Kidney epithelial cell (primary cell): Measurements from ENCODE around the gene FBXL22. TPM values are rescaled to one million over a fixed set of nuclear protein-coding genes. Genes with fewer than 3 reads are reported as not detected.
"Not testable (repeated sequence)": the region's sequence is repeated elsewhere in the genome, so short reads cannot be mapped to it uniquely, and the experiment has no call there.

Experiments used
- DNase-seq: peaks from one replicate; pipeline ENCODE4 v3.0.0-alpha.2; 2010; ENCODE audit warnings: low read depth
- H3K27me3 ChIP-seq: 2 replicates; pipeline ENCODE4 v1.6.0; 2011; ENCODE audit warnings: low read length; ENCODE audit not compliant: control insufficient read depth, insufficient read depth
- H3K36me3 ChIP-seq: 2 replicates; pipeline ENCODE4 v1.5.1; 2011; ENCODE audit warnings: low read length; ENCODE audit not compliant: control insufficient read depth, insufficient read depth
- H3K4me3 ChIP-seq: 2 replicates; pipeline ENCODE4 v1.5.1; 2011; ENCODE audit warnings: low read depth, mild to moderate bottlenecking, control low read depth, low read length
- CTCF ChIP-seq: IDR thresholded peaks from 2 replicates; pipeline ENCODE4 v1.5.1; 2011; ENCODE audit warnings: mild to moderate bottlenecking, moderate library complexity, low read length, control low read depth, inconsistent platforms; ENCODE audit not compliant: insufficient read depth, poor library complexity, severe bottlenecking
- total RNA-seq: library from RNA; depleted of rRNA; stranded (reverse); fragments of >200 nt; gene quantifications from 2 replicates; pipeline ENCODE4 v1.2.3, GENCODE V29; 2015

The FBXL22 gene
- total RNA-seq, 1 donor from 2014 or later: 0.21 TPM

GRCh38 chr15:63615935-63616334, 18.7 kb downstream of the FBXL22 start:
- H3K36me3 ChIP-seq: peaks cover 3% of the 10 kb centered on the region
- peak; percentile 34 for DNase-seq
- H3K27me3 ChIP-seq: no peaks in the 10 kb centered on the region
- H3K4me3 ChIP-seq: no peak overlapping the region
- no peak for TF ChIP-seq CTCF

- not testable (repeated sequence) for H3K4me3 ChIP-seq, H3K27me3 ChIP-seq, H3K36me3 ChIP-seq, DNase-seq
Measured at GRCh38 chr15:63617147-63617546, 20.0 kb downstream of the FBXL22 start.

- not testable (repeated sequence) for DNase-seq, H3K27me3 ChIP-seq, H3K36me3 ChIP-seq, H3K4me3 ChIP-seq
Measured at GRCh38 chr15:63617627-63618026, 20.4 kb downstream of the FBXL22 start.

GRCh38 chr15:63620760-63621159, 23.6 kb downstream of the FBXL22 start:
- not testable (repeated sequence) for H3K36me3 ChIP-seq, DNase-seq, H3K4me3 ChIP-seq, H3K27me3 ChIP-seq

- no peak overlapping the region for H3K4me3 ChIP-seq
- no peak for TF ChIP-seq CTCF
- H3K36me3 ChIP-seq: no peaks in the 10 kb centered on the region
- no peak for DNase-seq
- H3K27me3 ChIP-seq: no peaks in the 10 kb centered on the region
Measured at GRCh38 chr15:63623232-63623969, 26.2 kb downstream of the FBXL22 start.

- TF ChIP-seq CTCF: no peak
- no peaks in the 10 kb centered on the region for H3K27me3 ChIP-seq
- no peaks in the 10 kb centered on the region for H3K36me3 ChIP-seq
- no peak for DNase-seq
- no peak overlapping the region for H3K4me3 ChIP-seq
Measured at GRCh38 chr15:63626955-63627354, 29.8 kb downstream of the FBXL22 start.

- H3K36me3 ChIP-seq: no peaks in the 10 kb centered on the region
- no peak overlapping the region for H3K4me3 ChIP-seq
- H3K27me3 ChIP-seq: no peaks in the 10 kb centered on the region
- no peak for DNase-seq
- TF ChIP-seq CTCF: no peak
Measured at GRCh38 chr15:63628123-63628822, 31.1 kb downstream of the FBXL22 start.
